NCI-H187 treated with DMSO at 0.1 percent for 48 hours (cell line): ENCODE results near the gene UBLCP1.
"Not testable (repeated sequence)": the region's sequence is repeated elsewhere in the genome, so short reads cannot be mapped to it uniquely, and the experiment has no call there.

ENCODE experiments used
- DNase-seq: peaks from one replicate; lab custom pipeline; 2025; lab: John Stamatoyannopoulos, UW

The UBLCP1 gene

GRCh38 chr5:159252195-159252594 is 10.9 kb upstream of the UBLCP1 start:
- no peak for DNase-seq

- no peak for DNase-seq
Observed at GRCh38 chr5:159257007-159257406, 6.1 kb upstream of the UBLCP1 start.

- no peak for DNase-seq
Observed at GRCh38 chr5:159257629-159258283, 5.3 kb upstream of the UBLCP1 start.

- DNase-seq = no peak
Observed at GRCh38 chr5:159258361-159258760, 4.7 kb upstream of the UBLCP1 start.

GRCh38 chr5:159260212-159260611 is 2.9 kb upstream of the UBLCP1 start:
- not testable (repeated sequence) for DNase-seq

- no peak for DNase-seq
Observed at GRCh38 chr5:159262472-159262858, 625 bp upstream of the UBLCP1 start.

GRCh38 chr5:159263569-159263905 is 447 bp downstream of the UBLCP1 start:
- no peak for DNase-seq

GRCh38 chr5:159266764-159267163 is 3.7 kb downstream of the UBLCP1 start:
- DNase-seq = not testable (repeated sequence)

GRCh38 chr5:159269723-159270122 is 6.6 kb downstream of the UBLCP1 start:
- DNase-seq = no peak

GRCh38 chr5:159273923-159274322 is 10.8 kb downstream of the UBLCP1 start:
- DNase-seq = no peak

- no peak for DNase-seq
Observed at GRCh38 chr5:159274676-159275075, 11.6 kb downstream of the UBLCP1 start.

GRCh38 chr5:159286420-159287035 is 23.4 kb downstream of the UBLCP1 start:
- no peak for DNase-seq

GRCh38 chr5:159290741-159291140 is 27.7 kb downstream of the UBLCP1 start:
- DNase-seq = no peak

GRCh38 chr5:159294921-159295320 is 31.8 kb downstream of the UBLCP1 start:
- no peak for DNase-seq

- DNase-seq = not testable (repeated sequence)
Observed at GRCh38 chr5:159297300-159297699, 34.2 kb downstream of the UBLCP1 start.

GRCh38 chr5:159301466-159301865 is 38.4 kb downstream of the UBLCP1 start:
- no peak for DNase-seq

- DNase-seq = not testable (repeated sequence)
Observed at GRCh38 chr5:159301929-159302860, 39.1 kb downstream of the UBLCP1 start.

GRCh38 chr5:159303286-159303685 is 40.2 kb downstream of the UBLCP1 start:
- DNase-seq = no peak

GRCh38 chr5:159304961-159305595 is 42.0 kb downstream of the UBLCP1 start:
- no peak for DNase-seq

- no peak for DNase-seq
Observed at GRCh38 chr5:159309689-159310433, 46.8 kb downstream of the UBLCP1 start.

- DNase-seq = no peak
Observed at GRCh38 chr5:159310511-159310910, 47.4 kb downstream of the UBLCP1 start.

- no peak for DNase-seq
Observed at GRCh38 chr5:159311063-159311462, 48.0 kb downstream of the UBLCP1 start.
